Testis (tissue), 3 donors: ENCODE results near the gene THUMPD2. TPM values are rescaled to one million over a fixed set of nuclear protein-coding genes. Genes with fewer than 3 reads are reported as not detected.

ENCODE experiments used
- DNase-seq: peaks from one replicate; pipeline ENCODE4 v3.0.0-alpha.2; 2019
- H3K27ac ChIP-seq, 2 donors: fragments of 200-600 bp; sonication (generic); one replicate each; pipeline ENCODE4 v1.5.1; 2019
- H3K27me3 ChIP-seq: fragments of 200-600 bp; sonication (generic); one replicate; pipeline ENCODE4 v1.5.1; 2019
- H3K36me3 ChIP-seq: fragments of 200-600 bp; sonication (generic); one replicate; pipeline ENCODE4 v1.5.1; 2017; ENCODE audit warnings: low read depth; ENCODE audit errors: missing control alignments
- H3K4me1 ChIP-seq: fragments of 200-600 bp; sonication (generic); one replicate; pipeline ENCODE4 v1.5.1; 2019
- H3K4me3 ChIP-seq, 2 donors: fragments of 200-600 bp; sonication (generic); one replicate each; pipeline ENCODE4 v1.5.1; 2017 to 2019
- H3K9me3 ChIP-seq: fragments of 200-600 bp; sonication (generic); one replicate; pipeline ENCODE4 v1.5.1; 2017
- CTCF ChIP-seq, 3 experiments: fragments of 450-650 bp in 2 of 3; fragments of 200-600 bp in 1 of 3; sonication (generic) in 1 of 3; IDR thresholded peaks; one replicate each; pipeline ENCODE4 v1.5.1; 2016 to 2019; ENCODE audit warnings: antibody characterized with exemption in 3 of 3, mild to moderate bottlenecking in 2 of 3, moderate library complexity in 1 of 3
- POLR2A ChIP-seq: fragments of 450-650 bp; IDR thresholded peaks from one replicate; pipeline ENCODE4 v1.6.1; 2017; ENCODE audit warnings: antibody characterized with exemption, mild to moderate bottlenecking, moderate library complexity
- WGBS, 2 donors: methylation state at CpG; one replicate each; pipeline ENCODE4 v1.1.5; 2018; 5-methylcytosine and 5-hydroxymethylcytosine counted together
- intact Hi-C: fragments of 100-400 bp; cut with DNase I; formaldehyde crosslinking; loops from one replicate; pipeline ENCODE4 v1.15.1; 2023; ENCODE audit warnings: low total_unique reads
- polyA plus RNA-seq: library from polyadenylated mRNA; stranded (reverse); fragments of 350-450 nt; fragmentation: Illumina TruSeq; extraction: RNeasy Lipid Tissue Mini Kit (QIAGEN cat#74804); gene quantifications from one replicate; pipeline ENCODE4 v1.2.3, GENCODE V29; 2014; ENCODE audit warnings: low read depth, low replicate concordance; ENCODE audit not compliant: insufficient read depth
- total RNA-seq, 2 donors: library from RNA; depleted of rRNA; stranded (reverse); fragments of >200 nt; gene quantifications; one replicate each; pipeline ENCODE4 v1.2.3, GENCODE V29; 2016

The THUMPD2 gene
- total and polyA plus RNA-seq, 3 donors from 2014 or later: 3.8 to 16.6 (median 15.4) TPM

- H3K4me1 ChIP-seq: no peaks in the 10 kb centered on the region
- H3K27me3 ChIP-seq: no peaks in the 10 kb centered on the region
- DNase-seq: no peak
- intact Hi-C loops: no loop called here
- no peak overlapping the region for H3K27ac ChIP-seq
- TF ChIP-seq CTCF (IDR thresholded peaks at IDR 0.05) (no peak), POLR2A (no peak)
- no peaks in the 10 kb centered on the region for H3K36me3 ChIP-seq
- 92 to 95% methylated on average over 6 of the region's 6 CpGs for WGBS, 2 donors
- H3K4me3 ChIP-seq: no peak overlapping the region
- H3K9me3 ChIP-seq: no peaks in the 10 kb centered on the region
These were observed 42.4 kb downstream of the THUMPD2 start for GRCh38 chr2:39736640-39737039.

GRCh38 chr2:39735648-39736047, 43.4 kb downstream of the THUMPD2 start:
- H3K4me3 ChIP-seq: no peak overlapping the region
- H3K4me1 ChIP-seq: no peaks in the 10 kb centered on the region

GRCh38 chr2:39734445-39734844, 44.6 kb downstream of the THUMPD2 start:
- no peak for DNase-seq
- H3K27me3 ChIP-seq: no peaks in the 10 kb centered on the region
- TF ChIP-seq POLR2A (no peak), CTCF (IDR thresholded peaks at IDR 0.05) (no peak)
- H3K9me3 ChIP-seq: no peaks in the 10 kb centered on the region
- intact Hi-C loops: no loop called here
- no peaks in the 10 kb centered on the region for H3K36me3 ChIP-seq
- H3K27ac ChIP-seq: no peak overlapping the region
- no peaks in the 10 kb centered on the region for H3K4me1 ChIP-seq
- H3K4me3 ChIP-seq: no peak overlapping the region

More at GRCh38 chr2:39735648-39736047, 43.4 kb downstream of the THUMPD2 start:
- DNase-seq: no peak
- TF ChIP-seq POLR2A (no peak), CTCF (IDR thresholded peaks at IDR 0.05) (no peak)
- intact Hi-C loops: no loop called here
- H3K27ac ChIP-seq: no peak overlapping the region
- 96 to 100% methylated on average over 3 of the region's 3 CpGs for WGBS, 2 donors
- H3K36me3 ChIP-seq: no peaks in the 10 kb centered on the region
- H3K27me3 ChIP-seq: no peaks in the 10 kb centered on the region
- H3K9me3 ChIP-seq: no peaks in the 10 kb centered on the region

GRCh38 chr2:39733070-39733674, 45.9 kb downstream of the THUMPD2 start:
- Histone ChIP-seq H3K27ac (no peak overlapping the region), H3K9me3 (no peaks in the 10 kb centered on the region), H3K4me3 (no peak overlapping the region), H3K36me3 (no peaks in the 10 kb centered on the region), H3K4me1 (no peaks in the 10 kb centered on the region), H3K27me3 (no peaks in the 10 kb centered on the region)
- no peak for TF ChIP-seq CTCF (IDR thresholded peaks at IDR 0.05)
- no peak for TF ChIP-seq POLR2A
- 93 to 95% methylated on average over 10 of the region's 10 CpGs for WGBS, 2 donors
- intact Hi-C loops: no loop called here
- DNase-seq: no peak

- intact Hi-C loops: no loop called here
- H3K27ac ChIP-seq: no peak overlapping the region
- H3K27me3 ChIP-seq: no peaks in the 10 kb centered on the region
- H3K4me3 ChIP-seq: no peak overlapping the region
- H3K36me3 ChIP-seq: no peaks in the 10 kb centered on the region
- no peaks in the 10 kb centered on the region for H3K4me1 ChIP-seq
- no peak for TF ChIP-seq CTCF (IDR thresholded peaks at IDR 0.05)
- TF ChIP-seq POLR2A: no peak
- DNase-seq: no peak
- no peaks in the 10 kb centered on the region for H3K9me3 ChIP-seq
- 90 to 100% methylated on average over 1 of the region's 1 CpG for WGBS, 2 donors
These were observed 46.6 kb downstream of the THUMPD2 start for GRCh38 chr2:39732482-39732881.
